HG03342 (cell line): ENCODE measurements around the gene HTR3D.
"Not testable (repeated sequence)": the region's sequence is repeated elsewhere in the genome, so short reads cannot be mapped to it uniquely, and the experiment has no call there.

Experiments used
- ATAC-seq: cut with Tn5 transposase; IDR thresholded peaks from one replicate; pipeline ENCODE4 v1.9.1; 2021; ENCODE audit warnings: mild to moderate bottlenecking, moderate library complexity; ENCODE audit not compliant: unreplicated experiment

HTR3D gene

DNA sequence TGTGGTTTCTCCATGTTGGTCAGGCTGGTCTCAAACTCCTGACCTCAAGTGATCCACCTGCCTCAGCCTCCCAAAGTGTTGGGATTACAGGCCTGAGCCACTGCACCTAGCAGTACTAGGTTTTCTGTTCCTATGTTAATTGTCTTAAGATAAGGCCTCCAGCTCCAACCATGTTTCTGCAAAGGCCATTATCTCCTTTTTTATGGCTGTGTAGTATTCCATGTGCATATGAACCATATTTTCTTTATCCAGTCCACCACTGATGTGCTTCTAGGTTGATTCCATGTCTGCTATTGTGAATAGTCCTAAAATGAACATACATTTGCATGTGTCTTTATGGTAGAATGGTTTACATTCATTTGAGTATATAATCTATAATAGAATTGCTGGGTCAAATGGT lies 31.1 kb downstream of the HTR3D start:
- no peak for ATAC-seq

DNA sequence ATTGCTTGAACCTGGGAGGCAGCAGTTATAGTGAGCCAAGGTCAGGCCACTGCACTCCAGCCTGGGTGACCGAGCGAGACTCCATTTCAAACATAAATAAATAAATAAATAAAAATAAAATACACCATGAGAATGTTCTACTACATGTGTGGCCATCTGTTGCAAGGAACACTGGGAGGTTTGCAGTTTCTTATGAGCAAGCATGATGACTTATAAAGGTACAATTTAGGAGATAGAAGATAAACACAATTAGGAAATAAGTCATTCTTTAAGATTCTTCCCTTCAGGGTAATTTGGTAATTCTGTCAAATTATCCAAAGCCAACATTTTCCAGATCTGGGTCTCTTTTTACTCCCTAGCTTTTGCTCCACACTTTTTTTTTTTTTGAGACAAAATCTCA lies 34.7 kb downstream of the HTR3D start:
- ATAC-seq = no peak

DNA sequence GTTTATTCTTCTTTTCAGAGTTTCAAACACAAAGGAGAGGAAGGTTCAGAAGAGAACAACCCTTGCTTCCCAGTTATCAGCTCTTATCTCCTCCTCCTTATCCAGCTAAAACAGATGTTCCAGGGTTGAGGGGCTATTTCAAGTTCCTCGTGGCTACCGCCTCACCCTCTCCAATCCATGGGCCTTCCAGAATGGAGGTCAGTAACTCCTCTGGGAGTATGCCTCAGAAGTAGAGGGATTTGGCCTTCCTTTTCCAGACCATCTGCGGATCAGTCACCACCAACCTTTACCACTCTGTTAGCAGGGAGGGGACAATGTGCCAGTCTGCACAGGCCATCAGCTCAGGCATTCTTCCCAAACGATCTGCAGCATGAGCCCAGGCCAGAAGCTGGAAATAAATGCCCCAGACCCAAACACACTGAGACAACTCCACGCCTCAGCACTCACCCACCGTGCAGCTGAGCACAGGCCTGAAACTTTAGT lies 36.1 kb downstream of the HTR3D start:
- ATAC-seq = no peak

DNA sequence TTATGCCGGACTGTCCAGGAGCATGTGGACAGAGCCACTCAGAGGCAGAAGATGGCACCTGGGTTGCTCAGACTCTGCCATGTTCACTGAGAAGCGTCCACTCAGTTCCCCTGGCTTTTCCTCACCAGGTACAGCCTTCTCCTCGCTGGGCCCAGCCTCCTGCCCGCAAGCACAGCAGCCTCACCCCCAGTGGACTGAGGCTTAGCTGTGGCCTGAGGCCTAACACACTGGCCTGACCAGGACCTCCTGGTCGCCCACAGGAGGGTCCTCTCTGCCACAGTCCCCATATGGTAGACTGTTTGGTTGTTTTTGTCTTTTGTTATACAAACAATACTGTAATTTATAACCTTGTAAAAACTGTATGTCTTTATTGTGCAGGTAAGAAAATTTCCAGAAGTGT lies 36.8 kb downstream of the HTR3D start:
- no peak for ATAC-seq

DNA sequence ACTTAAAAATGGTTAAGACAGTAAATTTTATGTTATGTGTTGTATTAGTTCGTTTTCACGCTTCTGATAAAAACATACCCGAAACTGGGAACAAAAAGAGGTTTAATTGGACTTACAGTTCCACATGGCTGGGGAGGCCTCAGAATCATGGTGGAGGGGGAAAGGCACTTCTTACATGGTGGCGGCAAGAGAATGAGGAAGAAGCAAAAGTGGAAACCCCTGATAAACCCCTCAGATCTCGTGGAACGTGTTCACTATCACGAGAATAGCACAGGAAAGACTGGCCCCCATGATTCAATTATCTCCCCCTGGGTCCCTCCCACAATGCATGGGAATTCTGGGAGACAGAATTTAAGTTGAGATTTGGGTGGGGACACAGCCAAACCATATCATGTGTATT lies 39.6 kb downstream of the HTR3D start:
- not testable (repeated sequence) for ATAC-seq

DNA sequence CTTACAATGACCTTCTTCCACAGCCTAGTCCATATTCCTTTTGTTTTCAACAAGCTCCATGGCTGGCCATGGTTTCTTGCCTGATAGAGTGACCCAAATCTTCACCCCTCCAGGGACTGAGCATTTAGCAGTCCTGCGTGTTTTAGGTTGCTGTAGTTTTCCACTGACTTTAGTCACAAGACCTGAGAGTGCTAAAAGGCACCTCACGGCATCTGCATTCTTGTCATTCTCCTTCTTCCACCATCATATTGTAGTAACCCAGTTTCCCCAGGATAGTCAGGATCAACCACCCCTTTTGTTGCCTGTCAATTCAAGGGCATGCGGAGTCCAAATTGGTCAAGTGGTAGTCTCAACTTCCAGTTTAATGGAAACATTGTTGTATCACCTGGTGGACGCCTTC lies 42.1 kb downstream of the HTR3D start:
- no peak for ATAC-seq

DNA sequence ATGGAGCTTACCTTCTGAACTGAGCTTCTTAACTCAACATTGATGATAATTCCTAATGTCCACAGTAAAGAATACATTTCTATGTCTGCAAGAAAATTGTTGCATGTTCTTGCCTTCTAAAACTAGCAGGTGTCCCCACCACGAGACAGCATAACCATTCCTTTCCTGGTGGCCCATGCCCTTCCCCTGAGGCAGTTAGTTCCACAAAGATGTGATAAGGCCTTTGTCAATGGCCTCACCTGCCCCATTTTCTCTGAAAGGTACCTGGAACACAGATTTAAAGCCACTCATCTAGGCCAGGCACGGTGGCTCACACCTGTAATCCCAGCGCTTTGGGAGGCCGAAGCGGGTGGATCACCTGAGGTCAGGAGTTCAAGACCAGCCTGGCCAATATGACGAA lies 44.4 kb downstream of the HTR3D start:
- no peak for ATAC-seq

DNA sequence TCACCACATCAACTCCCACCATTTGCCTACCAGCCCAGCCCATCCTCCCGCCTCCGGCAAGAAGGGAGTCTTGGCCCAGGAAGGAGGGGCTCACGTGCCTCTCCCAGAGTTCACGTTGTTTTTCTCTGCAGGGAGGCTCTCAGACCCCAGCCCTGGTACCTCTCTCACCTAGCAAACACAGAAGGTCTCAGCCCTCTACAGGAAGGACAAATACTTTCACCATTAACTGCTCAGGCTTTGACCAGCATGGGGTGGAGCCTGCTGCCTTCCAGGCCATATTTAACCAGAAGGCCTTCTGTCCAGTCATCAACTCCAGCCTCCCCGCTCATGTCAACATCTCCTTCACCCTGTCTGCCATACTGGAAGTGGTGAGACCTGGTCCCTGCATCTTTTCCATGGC lies 46.3 kb downstream of the HTR3D start:
- no peak for ATAC-seq

DNA sequence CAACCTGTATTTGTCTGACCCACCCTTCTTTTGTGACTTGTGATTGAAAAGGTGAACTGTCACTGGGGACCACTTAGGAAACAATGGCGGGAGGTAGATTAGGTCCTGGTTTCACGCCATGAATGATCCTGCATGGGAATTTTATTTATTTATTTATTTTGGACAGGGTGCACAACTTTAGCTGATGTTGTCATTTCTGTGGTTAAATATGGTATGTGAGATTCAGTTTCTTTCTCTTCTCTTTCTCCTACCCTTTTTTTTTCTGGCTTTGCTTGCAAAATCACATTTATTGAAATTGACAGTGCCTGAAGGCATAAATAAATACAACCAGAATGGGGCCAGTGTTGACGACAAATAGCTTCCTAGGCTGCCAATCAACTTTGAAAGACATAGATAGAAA lies 47.3 kb downstream of the HTR3D start:
- no peak for ATAC-seq

DNA sequence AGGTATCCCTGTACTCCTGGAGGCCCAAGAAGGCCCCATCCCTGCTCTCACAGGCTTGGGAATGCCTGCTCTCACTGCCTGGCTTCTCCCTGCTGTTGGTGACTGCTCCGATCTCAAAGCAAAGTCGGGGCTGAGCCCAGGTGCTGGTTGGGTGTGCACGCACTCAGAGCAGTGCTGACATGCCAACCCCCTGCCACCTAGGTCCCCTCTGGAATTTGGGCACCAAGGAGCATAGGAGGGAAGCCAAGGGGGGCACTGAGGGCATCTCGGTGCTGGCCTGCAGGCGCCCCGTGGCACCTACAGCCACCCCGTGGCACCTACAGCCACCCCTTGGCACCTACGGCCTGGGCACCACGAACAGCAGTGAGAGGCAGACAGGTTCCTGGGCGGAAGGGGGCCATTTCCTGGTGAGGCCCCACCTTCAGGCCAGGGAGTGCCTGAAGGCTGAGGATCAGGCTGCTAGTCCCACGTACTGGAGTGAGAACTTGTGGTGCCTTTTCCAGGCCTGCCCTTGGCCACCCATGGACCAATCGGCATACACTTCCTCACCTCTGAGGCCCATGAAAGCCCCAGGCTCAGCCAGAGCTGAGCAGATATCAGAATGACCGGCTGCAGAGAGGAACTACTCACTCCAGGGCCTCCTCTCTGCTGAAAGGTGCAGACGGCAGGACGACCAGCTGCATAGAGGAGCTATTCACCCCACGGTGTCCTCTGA lies 49.7 kb downstream of the HTR3D start:
- ATAC-seq = no peak

DNA sequence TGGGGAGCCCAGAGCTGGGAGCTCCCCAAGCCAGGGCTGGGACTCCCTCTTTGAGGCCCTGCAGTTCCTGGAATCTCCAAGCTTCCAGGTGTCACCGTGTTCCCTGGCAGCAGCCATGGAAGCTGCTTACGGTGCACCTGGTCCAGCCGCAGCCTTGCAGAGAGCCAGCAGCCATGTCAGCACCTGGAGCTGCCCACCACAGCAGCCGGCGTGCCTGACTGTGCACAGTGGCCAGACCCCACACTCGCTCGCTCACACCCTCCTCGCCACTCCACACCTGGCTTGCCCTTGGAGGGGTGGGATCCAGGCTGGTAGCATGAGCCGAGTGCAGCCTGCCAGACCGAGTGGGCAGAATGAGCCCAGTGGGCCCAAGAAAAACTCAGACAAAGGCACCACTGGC lies 50.5 kb downstream of the HTR3D start:
- ATAC-seq = no peak

DNA sequence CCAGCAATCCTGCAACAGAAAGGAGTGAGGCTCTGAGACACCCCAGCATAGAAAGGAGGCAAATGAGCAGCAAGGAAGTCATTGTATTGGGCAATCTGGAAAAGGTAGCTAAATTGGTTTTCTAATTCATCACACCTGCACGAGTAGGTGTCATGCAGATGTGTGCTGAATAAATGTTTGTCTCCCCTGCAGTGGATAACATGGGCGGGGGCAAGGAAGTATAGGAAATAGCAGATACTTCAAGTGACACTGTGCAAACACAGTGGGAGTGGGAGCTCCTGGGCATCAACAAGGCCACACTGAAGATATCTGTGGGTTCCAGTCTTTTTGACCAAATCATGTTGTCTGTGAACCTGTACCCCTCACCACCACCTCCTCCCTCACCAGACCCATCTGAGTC lies 50.9 kb downstream of the HTR3D start:
- ATAC-seq = no peak

DNA sequence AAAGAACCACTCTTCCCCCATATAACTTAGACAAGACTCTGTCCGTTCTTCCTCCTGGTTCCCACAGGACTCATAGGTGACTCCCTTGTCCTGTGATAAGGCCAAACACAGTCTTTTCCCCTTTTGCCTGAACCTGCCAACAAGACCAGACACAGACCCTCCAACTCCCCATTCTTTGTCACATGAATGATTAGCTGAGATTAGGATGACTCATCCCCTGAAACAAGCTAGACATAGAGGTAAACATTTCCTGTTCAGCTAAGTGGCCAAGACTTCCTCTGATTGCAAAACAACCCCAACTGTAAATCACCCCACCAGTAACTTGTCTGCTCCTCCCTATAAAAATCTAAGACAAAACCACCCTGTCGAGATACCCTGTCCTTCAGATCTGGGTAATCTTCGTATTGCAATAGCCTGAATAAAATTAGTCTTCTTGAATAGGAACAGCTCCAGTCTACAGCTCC lies 53.9 kb downstream of the HTR3D start:
- ATAC-seq = no peak
